Suprapubic skin (tissue), 4 donors: ENCODE data around the gene LRRC4C. TPM values are rescaled to one million over a fixed set of nuclear protein-coding genes. Genes with fewer than 3 reads are reported as not detected.

Experiments
- DNase-seq, 2 donors: peaks; one replicate each; pipeline ENCODE4 v3.0.0-alpha.2; 2019; ENCODE audit warnings: low spot score in 2 of 2
- H3K27ac ChIP-seq: fragments of 200-600 bp; sonication (generic); one replicate; pipeline ENCODE4 v1.5.1; 2019
- H3K27me3 ChIP-seq: fragments of 200-600 bp; sonication (generic); one replicate; pipeline ENCODE4 v1.5.1; 2019
- H3K36me3 ChIP-seq: fragments of 200-600 bp; sonication (generic); one replicate; pipeline ENCODE4 v1.5.1; 2019
- H3K4me1 ChIP-seq: fragments of 200-600 bp; sonication (generic); one replicate; pipeline ENCODE4 v1.5.1; 2019
- H3K4me3 ChIP-seq: fragments of 200-600 bp; sonication (generic); one replicate; pipeline ENCODE4 v1.5.1; 2019; ENCODE audit warnings: mild to moderate bottlenecking
- H3K9me3 ChIP-seq: fragments of 200-600 bp; sonication (generic); one replicate; pipeline ENCODE4 v1.5.1; 2019
- CTCF ChIP-seq, 2 donors: fragments of 200-600 bp in 1 of 2; fragments of 450-650 bp in 1 of 2; sonication (generic) in 1 of 2; IDR thresholded peaks; one replicate each; pipeline ENCODE4 v1.5.1; 2016 to 2019; ENCODE audit warnings: antibody characterized with exemption in 2 of 2, mild to moderate bottlenecking in 1 of 2, moderate library complexity in 1 of 2
- EP300 ChIP-seq: sonication (generic); formaldehyde crosslinking; IDR thresholded peaks from one replicate; pipeline ENCODE4 v1.6.1; 2017; ENCODE audit warnings: antibody characterized with exemption
- POLR2A ChIP-seq, 2 donors: fragments of 450-650 bp; IDR thresholded peaks; one replicate each; pipeline ENCODE4 v1.6.1; 2017; ENCODE audit warnings: antibody characterized with exemption in 2 of 2, mild to moderate bottlenecking in 2 of 2, moderate library complexity in 2 of 2
- POLR2AphosphoS5 ChIP-seq, 3 donors: sonication (generic); formaldehyde crosslinking; IDR thresholded peaks; one replicate each; pipeline ENCODE4 v1.6.1; 2017; ENCODE audit warnings: antibody characterized with exemption in 3 of 3
- WGBS: methylation state at CpG from one replicate; pipeline ENCODE4 v1.1.5; 2018; 5-methylcytosine and 5-hydroxymethylcytosine counted together
- total RNA-seq, 4 donors: library from RNA; depleted of rRNA; stranded (reverse); fragments of >200 nt; gene quantifications; one replicate each; pipeline ENCODE4 v1.1.0, GENCODE V29; 2016

Gene LRRC4C
- total RNA-seq, 4 donors from 2014 or later, result 0.19 to 1.1 (median 0.60) TPM; not detected in 1

- WGBS, result 27% methylated on average over 2 of the region's 2 CpGs
- no peak for TF ChIP-seq CTCF (IDR thresholded peaks at IDR 0.05)
- TF ChIP-seq POLR2AphosphoS5 (IDR thresholded peaks at IDR 0.05), result no peak
- TF ChIP-seq EP300, result no peak
- TF ChIP-seq POLR2A (IDR thresholded peaks at IDR 0.05), result no peak
- Histone ChIP-seq H3K27me3 (no peaks in the 10 kb centered on the region), H3K27ac (no peak overlapping the region), H3K4me1 (no peaks in the 10 kb centered on the region), H3K9me3 (no peaks in the 10 kb centered on the region), H3K4me3 (no peak overlapping the region), H3K36me3 (no peaks in the 10 kb centered on the region)
- no peak for DNase-seq
Observed at GRCh38 chr11:41403458-41403857, 56.0 kb downstream of the LRRC4C start.

DNA sequence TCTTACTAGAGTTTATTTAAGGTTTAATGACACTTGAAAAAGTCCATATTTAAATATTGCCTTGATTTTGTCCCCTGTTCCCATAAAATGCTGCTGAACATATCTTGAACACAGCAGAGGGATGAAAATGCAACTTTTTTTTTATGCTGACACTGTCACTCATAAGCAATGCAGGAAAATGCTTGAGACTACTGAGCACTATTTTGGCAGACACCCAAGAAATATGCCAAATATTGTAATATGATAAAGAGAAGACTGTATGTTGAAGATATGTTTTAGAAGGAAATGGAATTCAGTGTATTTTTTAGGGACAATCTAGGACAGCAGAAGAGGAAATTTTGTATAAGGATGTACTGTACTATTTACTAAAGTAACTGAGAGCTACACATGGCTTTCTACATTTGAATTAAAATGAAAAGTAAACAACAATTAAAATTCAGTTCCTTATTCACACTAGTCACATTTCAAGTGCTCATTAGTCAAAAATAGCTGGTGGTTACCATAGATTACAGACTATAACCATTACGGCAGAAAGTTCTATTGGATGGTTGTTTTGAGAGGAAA lies 58.6 kb downstream of the LRRC4C start:
- no peak overlapping the region for H3K27ac ChIP-seq
- H3K9me3 ChIP-seq, result no peaks in the 10 kb centered on the region
- H3K27me3 ChIP-seq, result no peaks in the 10 kb centered on the region
- WGBS, result 93% methylated on average over 1 of the region's 1 CpG
- H3K36me3 ChIP-seq, result no peaks in the 10 kb centered on the region
- no peak overlapping the region for H3K4me3 ChIP-seq
- no peak for TF ChIP-seq POLR2AphosphoS5 (IDR thresholded peaks at IDR 0.05)
- TF ChIP-seq POLR2A (IDR thresholded peaks at IDR 0.05), result no peak
- no peak for TF ChIP-seq CTCF (IDR thresholded peaks at IDR 0.05)
- no peak for TF ChIP-seq EP300
- no peak for DNase-seq
- no peaks in the 10 kb centered on the region for H3K4me1 ChIP-seq

DNA sequence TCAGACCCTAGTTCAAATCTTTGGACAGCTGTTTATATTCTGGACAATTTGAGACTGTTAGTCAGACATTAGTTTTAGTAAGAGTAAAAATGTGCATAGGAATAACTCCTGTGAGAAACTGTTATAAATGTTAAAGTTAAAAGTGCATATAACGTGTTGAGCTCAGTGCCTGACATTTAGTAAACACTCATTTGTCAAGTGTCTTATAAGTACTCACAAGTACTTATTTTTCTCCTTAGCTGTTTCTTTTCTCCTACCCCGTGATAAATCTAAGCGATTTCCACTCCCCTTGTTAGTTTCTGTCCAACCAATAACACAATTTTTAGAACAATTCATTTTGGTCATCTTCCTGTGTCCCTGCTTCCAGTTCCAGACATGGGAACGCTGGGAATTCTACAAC lies 59.3 kb downstream of the LRRC4C start:
- no peak for TF ChIP-seq POLR2AphosphoS5 (IDR thresholded peaks at IDR 0.05)
- TF ChIP-seq POLR2A (IDR thresholded peaks at IDR 0.05), result no peak
- TF ChIP-seq EP300, result no peak
- TF ChIP-seq CTCF (IDR thresholded peaks at IDR 0.05), result no peak
- no peaks in the 10 kb centered on the region for H3K9me3 ChIP-seq
- 54% methylated on average over 4 of the region's 4 CpGs for WGBS

GRCh38 chr11:41399323-41399722 lies 60.1 kb downstream of the LRRC4C start:
- Histone ChIP-seq H3K36me3 (no peaks in the 10 kb centered on the region), H3K27me3 (no peaks in the 10 kb centered on the region), H3K4me1 (no peaks in the 10 kb centered on the region), H3K9me3 (no peaks in the 10 kb centered on the region), H3K4me3 (no peak overlapping the region), H3K27ac (no peak overlapping the region)
- no peak for DNase-seq
- WGBS, result 34% methylated on average over 2 of the region's 2 CpGs
- TF ChIP-seq POLR2AphosphoS5 (IDR thresholded peaks at IDR 0.05) (no peak), EP300 (no peak), POLR2A (IDR thresholded peaks at IDR 0.05) (no peak), CTCF (IDR thresholded peaks at IDR 0.05) (no peak)

More for the DNA sequence above, 59.3 kb downstream of the LRRC4C start:
- Histone ChIP-seq H3K27me3 (no peaks in the 10 kb centered on the region), H3K27ac (no peak overlapping the region), H3K36me3 (no peaks in the 10 kb centered on the region), H3K4me3 (no peak overlapping the region), H3K4me1 (no peaks in the 10 kb centered on the region)
- DNase-seq, result no peak

DNA sequence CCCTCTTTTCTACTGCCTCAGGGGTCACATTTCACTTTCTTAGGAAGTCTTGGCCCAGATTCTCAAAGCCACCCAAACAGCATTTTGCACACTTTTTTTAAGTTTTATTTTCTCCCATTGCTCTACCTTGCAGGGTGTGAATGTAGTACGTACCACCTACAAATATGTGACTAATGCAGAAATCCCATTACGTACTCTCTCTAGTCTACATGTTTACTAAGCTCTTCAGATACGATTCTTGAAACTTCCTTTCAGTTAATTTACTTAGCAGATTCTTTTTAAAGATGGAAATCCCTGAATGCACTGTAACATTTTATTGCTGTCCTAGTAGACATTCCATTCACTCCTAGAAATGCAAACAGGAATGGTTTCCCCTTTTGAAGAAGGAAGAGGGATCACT lies 61.3 kb downstream of the LRRC4C start:
- TF ChIP-seq POLR2A (IDR thresholded peaks at IDR 0.05) (no peak), EP300 (no peak), CTCF (IDR thresholded peaks at IDR 0.05) (no peak), POLR2AphosphoS5 (IDR thresholded peaks at IDR 0.05) (no peak)
- H3K36me3 ChIP-seq, result no peaks in the 10 kb centered on the region
- H3K27me3 ChIP-seq, result no peaks in the 10 kb centered on the region
- DNase-seq, result no peak
- 82% methylated on average over 3 of the region's 3 CpGs for WGBS
- no peak overlapping the region for H3K27ac ChIP-seq
- H3K9me3 ChIP-seq, result no peaks in the 10 kb centered on the region
- no peaks in the 10 kb centered on the region for H3K4me1 ChIP-seq
- no peak overlapping the region for H3K4me3 ChIP-seq
